Measurements from ENCODE around the gene ADGRF4. TPM values are rescaled to one million over a fixed set of nuclear protein-coding genes. Genes with fewer than 3 reads are reported as not detected.
A peak's percentile ranks its signal among the peaks of the same experiment; 100 is the strongest.

Gene ADGRF4
- total RNA-seq, 1 donor: 0.43 TPM

DNA sequence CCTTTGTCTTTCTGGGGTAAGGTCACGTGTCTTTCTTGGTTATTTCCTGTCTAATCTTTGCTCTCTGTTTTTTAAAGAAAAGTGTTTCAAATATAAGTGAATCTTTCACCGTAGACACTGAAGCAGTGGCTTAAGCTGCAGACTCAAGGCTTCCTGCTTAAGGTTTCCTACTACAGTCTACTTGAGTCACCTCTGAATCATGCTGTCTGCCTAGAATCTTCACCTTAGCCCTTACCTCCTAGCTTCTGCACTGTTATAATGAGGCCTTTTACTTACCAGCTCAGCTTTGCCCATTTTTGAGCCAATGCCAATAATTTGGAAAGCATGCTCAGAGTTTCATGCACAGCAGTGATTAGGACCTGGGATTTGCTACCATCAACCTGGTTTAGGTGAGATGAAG lies 30.6 kb downstream of the ADGRF4 start:
- DNase-seq (ENCODE audit: low read depth): no peak
- H3K4me3 ChIP-seq (ENCODE audit: low read depth, low read length): no peak overlapping the region
- TF ChIP-seq, protein P1, sequence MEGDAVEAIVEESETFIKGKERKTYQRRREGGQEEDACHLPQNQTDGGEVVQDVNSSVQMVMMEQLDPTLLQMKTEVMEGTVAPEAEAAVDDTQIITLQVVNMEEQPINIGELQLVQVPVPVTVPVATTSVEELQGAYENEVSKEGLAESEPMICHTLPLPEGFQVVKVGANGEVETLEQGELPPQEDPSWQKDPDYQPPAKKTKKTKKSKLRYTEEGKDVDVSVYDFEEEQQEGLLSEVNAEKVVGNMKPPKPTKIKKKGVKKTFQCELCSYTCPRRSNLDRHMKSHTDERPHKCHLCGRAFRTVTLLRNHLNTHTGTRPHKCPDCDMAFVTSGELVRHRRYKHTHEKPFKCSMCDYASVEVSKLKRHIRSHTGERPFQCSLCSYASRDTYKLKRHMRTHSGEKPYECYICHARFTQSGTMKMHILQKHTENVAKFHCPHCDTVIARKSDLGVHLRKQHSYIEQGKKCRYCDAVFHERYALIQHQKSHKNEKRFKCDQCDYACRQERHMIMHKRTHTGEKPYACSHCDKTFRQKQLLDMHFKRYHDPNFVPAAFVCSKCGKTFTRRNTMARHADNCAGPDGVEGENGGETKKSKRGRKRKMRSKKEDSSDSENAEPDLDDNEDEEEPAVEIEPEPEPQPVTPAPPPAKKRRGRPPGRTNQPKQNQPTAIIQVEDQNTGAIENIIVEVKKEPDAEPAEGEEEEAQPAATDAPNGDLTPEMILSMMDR (IDR thresholded peaks at IDR 0.05; ENCODE audit: insufficient read depth, low read depth, low read length): no peak

DNA sequence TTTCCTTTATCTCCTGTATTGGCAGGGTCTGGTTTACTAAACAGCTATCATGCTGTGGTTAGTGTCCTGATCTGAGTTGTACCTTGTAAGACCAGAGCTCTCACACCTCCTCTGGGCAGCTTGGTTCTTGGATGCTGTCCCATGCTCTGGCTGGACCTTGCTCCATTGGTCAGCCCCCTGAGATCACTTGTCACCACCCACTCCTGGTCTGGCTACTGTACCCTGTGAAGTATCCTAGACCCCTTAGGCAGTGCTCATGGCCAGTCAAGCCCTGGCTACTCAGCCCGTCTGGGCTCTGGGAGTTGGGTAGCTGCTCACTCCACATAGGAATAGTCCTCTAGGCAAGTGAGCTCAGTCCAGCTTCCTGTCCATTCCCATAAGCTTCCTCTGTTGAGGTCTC lies 31.1 kb downstream of the ADGRF4 start:
- no peak for DNase-seq (ENCODE audit: low read depth)
- H3K4me3 ChIP-seq (ENCODE audit: low read depth, low read length): no peak overlapping the region
- TF ChIP-seq, protein P1 (IDR thresholded peaks at IDR 0.05; ENCODE audit: insufficient read depth, low read depth, low read length): no peak

DNA sequence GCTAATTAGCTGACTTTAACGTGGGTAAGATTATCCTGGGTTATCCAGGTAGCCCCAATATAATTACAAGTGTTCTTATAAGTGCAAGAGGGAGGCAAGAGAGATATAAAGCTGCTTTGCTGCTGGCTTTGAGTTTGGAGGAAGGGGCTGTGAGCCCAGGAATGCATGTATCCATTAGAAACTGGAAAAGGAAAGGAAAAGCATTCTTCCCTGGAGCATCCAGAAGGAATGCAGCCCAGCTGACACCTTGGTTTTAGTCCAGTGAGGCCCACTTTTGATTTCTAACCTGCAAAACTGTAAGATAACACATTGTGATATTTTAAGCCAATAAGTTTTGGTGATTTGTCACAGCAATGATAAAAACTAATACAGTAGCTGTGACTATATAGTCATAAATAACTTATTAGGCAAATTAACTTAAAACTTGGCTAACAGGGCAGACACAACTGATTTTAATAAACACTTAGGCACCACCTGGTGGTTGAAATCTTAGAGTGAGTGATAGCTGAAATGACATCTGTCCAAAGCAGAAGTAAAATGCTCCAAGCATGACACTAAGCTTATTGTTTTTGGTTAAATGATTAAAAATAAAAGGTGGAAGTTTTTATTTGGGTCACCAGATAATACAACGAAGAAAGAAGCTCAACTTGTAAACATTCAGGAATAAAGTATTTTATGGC lies 35.6 kb downstream of the ADGRF4 start:
- H3K4me3 ChIP-seq (ENCODE audit: low read depth, low read length): no peak overlapping the region
- TF ChIP-seq, protein P1 (IDR thresholded peaks at IDR 0.05; ENCODE audit: insufficient read depth, low read depth, low read length): peak; percentile 42
- DNase-seq (ENCODE audit: low read depth): peak; percentile 25

DNA sequence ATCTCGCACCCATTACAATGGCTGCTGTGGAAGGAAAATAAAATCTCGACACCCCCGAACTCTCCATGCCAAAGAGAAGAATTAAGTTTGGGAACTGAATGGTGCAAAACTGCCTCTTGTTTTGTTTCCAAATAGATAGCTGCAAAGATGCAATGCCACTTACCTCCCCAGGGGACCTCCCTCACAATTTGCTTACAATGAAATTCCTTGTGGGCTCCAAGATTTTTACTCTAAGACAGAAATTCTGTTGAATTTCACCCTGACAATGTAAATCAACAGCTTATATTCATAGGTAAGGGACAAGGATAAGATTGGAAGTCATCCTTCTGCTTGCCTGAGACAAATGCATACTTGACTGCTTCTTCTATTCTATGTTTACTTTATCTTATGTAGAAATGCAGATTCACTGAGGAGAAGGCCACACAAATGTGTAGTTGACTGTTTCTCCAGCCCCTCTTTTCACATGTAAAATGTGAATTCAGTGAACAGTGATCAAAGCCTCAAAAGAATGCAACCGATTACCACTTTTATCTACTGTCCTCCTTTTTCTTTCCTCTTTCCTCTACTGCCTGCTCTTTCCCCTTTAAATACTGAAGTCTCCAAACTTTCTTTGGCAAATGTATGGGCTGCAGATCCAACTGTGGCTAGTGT lies 36.6 kb downstream of the ADGRF4 start:
- no peak overlapping the region for H3K4me3 ChIP-seq (ENCODE audit: low read depth, low read length)
- TF ChIP-seq, protein P1 (IDR thresholded peaks at IDR 0.05; ENCODE audit: insufficient read depth, low read depth, low read length): no peak
- DNase-seq (ENCODE audit: low read depth): no peak

DNA sequence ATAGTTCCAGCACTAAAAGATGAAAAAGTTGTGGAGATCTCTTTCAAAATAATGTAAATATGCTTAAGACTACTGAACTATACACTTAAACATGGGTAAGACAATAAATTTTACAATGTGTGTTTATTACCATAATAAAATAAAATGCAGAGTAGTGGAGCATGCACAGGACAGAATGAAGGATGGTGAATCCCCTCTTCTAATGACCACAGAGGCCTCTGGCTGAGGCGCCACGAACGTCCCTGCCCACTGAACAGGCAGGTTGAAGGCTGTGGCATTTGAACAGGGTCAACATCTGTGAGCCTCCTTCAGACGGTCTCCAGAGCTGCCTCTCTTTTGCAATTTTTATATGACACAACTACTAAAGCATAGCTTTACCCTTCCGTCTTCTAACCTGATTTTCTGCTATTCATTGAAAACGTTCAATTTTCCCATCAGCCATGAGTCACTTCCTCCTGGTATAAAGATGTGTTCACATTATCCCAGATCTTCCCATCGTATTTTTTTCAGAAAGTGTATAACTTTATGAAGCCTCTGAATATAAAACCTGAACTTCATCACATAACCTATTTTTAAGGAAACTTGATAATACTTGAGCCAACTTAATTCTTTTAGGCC lies 37.8 kb downstream of the ADGRF4 start:
- H3K4me3 ChIP-seq (ENCODE audit: low read depth, low read length): no peak overlapping the region
- DNase-seq (ENCODE audit: low read depth): no peak
- TF ChIP-seq, protein P1 (IDR thresholded peaks at IDR 0.05; ENCODE audit: insufficient read depth, low read depth, low read length): no peak

DNA sequence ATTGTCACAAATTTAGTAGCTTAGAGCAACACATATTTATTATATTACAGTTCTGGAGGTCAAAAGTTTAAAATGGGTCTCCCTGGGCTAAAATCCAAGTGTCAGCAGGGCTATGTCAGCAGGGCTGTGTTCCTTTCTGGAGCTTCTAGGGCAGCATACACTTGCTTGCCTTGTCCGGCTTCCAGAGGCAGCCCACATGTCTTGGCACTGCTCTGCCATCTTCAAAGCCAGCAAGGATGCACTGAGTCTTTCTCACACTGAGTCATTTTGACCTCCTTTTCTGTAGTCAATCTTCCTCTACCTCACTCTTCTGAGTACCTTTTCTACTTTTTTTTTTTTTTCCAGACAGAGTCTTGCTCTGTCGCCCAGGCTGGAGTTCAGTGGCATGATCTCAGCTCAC lies 39.0 kb downstream of the ADGRF4 start:
- no peak for DNase-seq (ENCODE audit: low read depth)
- TF ChIP-seq, protein P1 (IDR thresholded peaks at IDR 0.05; ENCODE audit: insufficient read depth, low read depth, low read length): no peak

More for the DNA sequence above, 39.0 kb downstream of the ADGRF4 start:
- H3K4me3 ChIP-seq (ENCODE audit: low read depth, low read length): no peak overlapping the region
